Stimulated activated CD4-positive, alpha-beta T cell treated with anti-CD3 and anti-CD28 coated beads, TNF-alpha, amount 100 ng/mL, for 4 hours (primary cell): Measurements from ENCODE around the gene TPD52L1.

Experiments used
- DNase-seq, 3 experiments: peaks; one replicate each; pipeline ENCODE4 v3.0.0-alpha.2; 2020; ENCODE audit warnings: low read depth in 3 of 3

TPD52L1 gene

GRCh38 chr6:125236536-125237327 lies 83.2 kb downstream of the TPD52L1 start:
- no peak for DNase-seq

- DNase-seq = no peak
Measured at GRCh38 chr6:125237764-125238163, 84.2 kb downstream of the TPD52L1 start.

GRCh38 chr6:125245109-125245508 lies 91.5 kb downstream of the TPD52L1 start:
- DNase-seq = no peak

- no peak for DNase-seq
Measured at GRCh38 chr6:125245523-125246264, 92.1 kb downstream of the TPD52L1 start.

GRCh38 chr6:125246566-125246965 lies 93.0 kb downstream of the TPD52L1 start:
- DNase-seq = no peak

GRCh38 chr6:125248136-125248535 lies 94.6 kb downstream of the TPD52L1 start:
- no peak for DNase-seq

- no peak for DNase-seq
Measured at GRCh38 chr6:125250511-125250910, 96.9 kb downstream of the TPD52L1 start.

GRCh38 chr6:125251516-125252220 lies 98.1 kb downstream of the TPD52L1 start:
- DNase-seq = no peak

GRCh38 chr6:125252891-125253290 lies 99.3 kb downstream of the TPD52L1 start:
- DNase-seq = no peak

- no peak for DNase-seq
Measured at GRCh38 chr6:125253881-125254280, 100.3 kb downstream of the TPD52L1 start.

- DNase-seq = no peak
Measured at GRCh38 chr6:125254321-125254720, 100.7 kb downstream of the TPD52L1 start.

- DNase-seq = no peak
Measured at GRCh38 chr6:125255201-125255600, 101.6 kb downstream of the TPD52L1 start.

- no peak for DNase-seq
Measured at GRCh38 chr6:125257351-125257750, 103.8 kb downstream of the TPD52L1 start.

- no peak for DNase-seq
Measured at GRCh38 chr6:125258651-125259353, 105.2 kb downstream of the TPD52L1 start.

GRCh38 chr6:125259354-125259736 lies 105.8 kb downstream of the TPD52L1 start:
- DNase-seq = no peak

GRCh38 chr6:125262016-125263013 lies 108.7 kb downstream of the TPD52L1 start:
- no peak for DNase-seq

- no peak for DNase-seq
Measured at GRCh38 chr6:125264476-125264875, 110.9 kb downstream of the TPD52L1 start.

GRCh38 chr6:125267806-125268523 lies 114.4 kb downstream of the TPD52L1 start:
- no peak for DNase-seq

GRCh38 chr6:125268765-125269164 lies 115.2 kb downstream of the TPD52L1 start:
- DNase-seq = no peak
